ENCODE measurements around the gene SGCE.

- no peak for TF ChIP-seq EZH2phosphoT487 (IDR thresholded peaks at IDR 0.05; ENCODE audit: borderline replicate concordance, low read depth, low read length)
- no peak for TF ChIP-seq CTCF (conservative IDR thresholded peaks at IDR 0.05; ENCODE audit: low read length)
Observed at GRCh38 chr7:94655848-94656657, at the start of gene SGCE.
